HTERT RPE-1 (cell line): Measurements from ENCODE around the gene PRRG4.
"Not testable (repeated sequence)": the region's sequence is repeated elsewhere in the genome, so short reads cannot be mapped to it uniquely, and the experiment has no call there.

ENCODE experiments used
- in situ Hi-C: fragments of 300-500 bp; cut with MboI; formaldehyde crosslinking; loops from 4 replicates; pipeline ENCODE4 v1.14.3; 2020; ENCODE audit warnings: low sequenced_read_pairs

Gene PRRG4

DNA sequence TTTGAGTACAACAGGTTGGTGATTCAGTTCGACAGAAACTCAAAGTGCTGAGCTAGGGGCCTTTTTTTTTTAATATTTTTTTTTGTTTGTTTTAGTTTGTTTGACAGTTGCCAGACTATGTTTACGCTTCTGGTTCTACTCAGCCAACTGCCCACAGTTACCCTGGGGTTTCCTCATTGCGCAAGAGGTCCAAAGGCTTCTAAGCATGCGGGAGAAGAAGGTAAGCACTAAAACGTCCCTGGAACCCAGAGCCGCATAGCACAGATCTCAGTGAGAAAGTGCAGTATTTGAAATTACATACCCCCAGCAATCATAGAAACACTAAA, 649 bp downstream of the PRRG4 start:
- in situ Hi-C loops: no loop called here

DNA sequence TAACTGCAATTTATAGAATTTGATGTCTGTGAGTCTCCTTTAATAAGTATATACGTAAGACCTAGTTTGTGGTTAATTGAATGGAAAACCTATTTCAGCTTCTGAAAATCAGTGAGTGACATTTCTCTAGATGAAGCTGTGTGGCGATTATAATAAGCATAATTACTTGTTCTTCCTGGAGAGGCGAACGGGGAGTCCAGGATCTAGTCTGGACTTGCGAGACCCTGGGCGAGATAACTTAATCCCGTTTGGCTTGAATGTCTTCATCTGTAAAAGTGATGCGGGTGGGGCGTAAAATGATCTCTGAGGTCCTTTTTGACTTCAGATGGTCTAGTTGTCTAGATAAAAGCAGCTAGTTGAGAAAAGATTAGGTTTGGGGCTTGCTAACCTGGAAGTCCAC, 1.1 kb downstream of the PRRG4 start:
- in situ Hi-C loops: no loop called here

DNA sequence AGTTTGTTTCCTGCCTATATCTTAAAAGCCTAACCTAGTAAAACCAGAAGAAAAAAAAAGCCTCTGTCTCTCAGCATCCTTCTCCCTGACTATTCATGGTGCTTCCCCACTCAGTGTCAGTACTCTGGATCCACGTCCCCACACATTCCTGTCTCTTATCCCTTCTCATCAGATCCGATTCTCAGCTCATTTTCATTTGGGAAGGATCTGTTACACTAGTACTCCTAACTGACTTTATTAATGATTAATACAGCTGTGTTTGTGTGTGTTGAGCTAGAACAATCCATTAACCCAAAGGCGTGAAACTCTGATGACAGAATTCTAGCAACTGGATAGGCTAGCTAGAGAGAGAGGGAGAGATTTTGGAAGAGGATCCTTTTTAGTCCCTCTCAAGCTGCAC, 1.5 kb downstream of the PRRG4 start:
- in situ Hi-C loops: no loop called here

DNA sequence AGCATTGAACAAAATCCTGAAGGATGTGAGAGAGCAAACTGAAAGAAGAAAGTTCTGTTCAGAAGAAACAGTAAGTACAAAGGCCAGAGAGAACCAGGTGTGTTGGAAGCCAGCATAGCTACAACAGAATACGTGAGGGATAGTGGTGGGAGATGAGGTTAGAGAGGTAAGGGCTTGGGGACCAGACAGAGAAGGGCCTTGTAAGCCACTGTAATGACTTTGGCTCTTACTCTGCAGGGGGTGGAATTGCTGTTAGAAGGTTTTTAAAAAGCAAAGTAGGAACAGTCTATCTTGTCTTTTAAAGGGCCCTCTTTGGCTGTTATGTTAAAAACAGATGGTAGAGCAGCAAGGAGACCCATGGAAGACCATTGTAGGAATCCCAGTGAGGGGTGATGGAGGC, 4.2 kb downstream of the PRRG4 start:
- in situ Hi-C loops: no loop called here

DNA sequence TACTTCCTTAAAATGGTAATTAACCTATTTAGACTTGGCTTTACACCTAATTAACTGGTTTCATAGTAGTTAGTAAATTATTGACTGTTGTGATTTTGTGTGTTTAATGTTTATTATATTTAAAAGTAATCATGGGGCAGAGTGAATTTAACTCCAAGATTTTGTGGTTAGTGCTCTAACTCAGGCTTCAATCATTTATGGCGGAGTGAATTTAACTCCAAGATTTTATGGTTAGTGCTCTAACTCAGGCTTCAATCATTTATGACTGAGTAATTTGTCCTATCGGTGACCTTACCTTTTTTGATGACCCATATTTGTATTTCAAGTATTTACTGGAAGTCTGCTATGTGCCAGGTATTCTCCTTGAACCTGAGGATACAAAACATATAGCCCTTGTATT, 7.2 kb downstream of the PRRG4 start:
- in situ Hi-C loops: no loop called here

DNA sequence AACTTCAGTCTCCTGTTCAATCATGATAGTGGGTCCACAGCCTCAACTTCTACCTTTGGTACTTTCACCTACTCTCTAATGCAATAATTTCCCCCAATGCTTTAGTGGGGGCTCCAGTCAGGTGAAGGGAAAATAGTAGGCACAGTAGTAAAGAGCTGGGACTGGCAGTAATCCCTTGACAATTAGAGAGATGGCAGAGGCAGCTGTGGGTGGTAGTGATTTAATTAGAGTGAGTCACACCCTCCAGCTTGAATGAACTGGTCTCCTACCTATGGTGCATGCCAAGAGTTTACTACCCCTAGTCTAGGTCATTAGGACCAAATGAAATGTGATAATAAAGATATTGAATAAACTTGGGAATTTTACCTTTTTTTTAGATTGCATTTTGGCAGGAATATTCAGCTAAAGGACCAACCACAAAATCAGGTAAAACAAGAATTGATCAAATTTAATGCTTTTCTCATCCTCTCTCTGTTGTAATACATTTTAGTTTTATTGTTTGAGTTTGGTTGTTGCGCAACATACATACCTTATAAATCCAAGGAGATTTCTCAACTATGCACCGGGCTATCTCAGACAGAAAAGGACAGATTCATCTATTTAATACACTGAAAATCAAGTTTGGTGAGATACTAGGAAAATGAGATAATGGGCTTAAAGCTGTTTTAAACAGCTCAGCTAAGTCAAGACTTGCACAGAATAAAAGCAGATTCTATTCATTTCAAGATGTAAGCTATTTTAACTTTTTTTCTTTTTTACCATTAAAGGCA, 9.0 kb downstream of the PRRG4 start:
- in situ Hi-C loops: no loop called here

DNA sequence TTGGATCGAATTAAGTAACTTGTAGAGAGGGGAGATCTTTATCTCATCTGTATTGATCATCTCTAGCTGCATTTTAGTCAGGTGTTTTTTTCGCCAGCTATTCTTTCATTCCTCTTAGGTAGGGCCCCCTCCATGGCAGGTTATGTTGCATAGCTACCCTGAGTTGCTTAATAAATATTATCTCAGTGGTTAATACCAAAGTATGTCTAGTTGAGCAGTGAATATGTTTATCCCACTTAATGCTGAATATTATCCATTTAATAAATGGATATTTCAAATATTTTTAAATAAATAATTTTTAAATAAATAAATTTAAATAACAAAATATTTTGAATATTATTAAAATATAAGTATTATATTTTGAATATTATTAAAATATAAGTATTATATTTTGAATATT, 9.6 kb downstream of the PRRG4 start:
- in situ Hi-C loops: no loop called here

DNA sequence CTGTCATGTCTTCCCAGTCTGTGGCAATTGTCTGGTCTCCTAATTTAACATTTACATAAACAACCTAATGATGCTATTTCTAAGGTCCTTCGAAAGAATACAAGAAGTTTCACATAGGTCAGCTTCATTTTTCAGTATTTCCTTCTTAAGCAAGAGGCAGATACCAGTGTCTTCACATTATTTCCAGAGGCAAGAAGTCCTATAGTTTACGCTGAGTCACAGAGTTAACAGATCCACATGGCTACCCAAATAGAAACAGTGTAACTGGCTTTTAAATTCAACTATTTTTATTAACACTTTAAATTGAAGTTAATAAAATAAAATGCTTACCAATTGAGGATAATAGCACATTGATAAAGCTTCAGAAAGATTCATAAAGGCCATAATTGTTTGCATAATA, 10.9 kb downstream of the PRRG4 start:
- in situ Hi-C loops: no loop called here

DNA sequence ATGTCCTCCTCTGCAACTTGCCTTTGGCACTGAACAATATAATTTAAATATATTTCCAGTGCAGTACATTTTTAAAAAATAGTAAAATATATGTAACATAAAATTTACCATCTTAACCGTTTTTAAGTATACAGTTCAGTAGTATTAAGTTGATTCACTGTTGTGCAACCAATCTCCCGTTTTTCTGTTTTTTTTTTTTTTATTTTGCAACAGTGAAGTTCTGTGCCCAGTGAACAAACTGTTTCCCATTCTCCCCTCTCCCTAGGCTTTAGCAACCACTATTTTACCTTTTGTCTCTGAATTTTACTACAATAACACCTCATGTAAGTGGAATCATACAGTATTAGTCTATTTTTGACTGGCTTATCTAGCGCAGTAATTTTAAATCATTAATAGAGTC, 13.8 kb downstream of the PRRG4 start:
- in situ Hi-C loops: no loop called here

DNA sequence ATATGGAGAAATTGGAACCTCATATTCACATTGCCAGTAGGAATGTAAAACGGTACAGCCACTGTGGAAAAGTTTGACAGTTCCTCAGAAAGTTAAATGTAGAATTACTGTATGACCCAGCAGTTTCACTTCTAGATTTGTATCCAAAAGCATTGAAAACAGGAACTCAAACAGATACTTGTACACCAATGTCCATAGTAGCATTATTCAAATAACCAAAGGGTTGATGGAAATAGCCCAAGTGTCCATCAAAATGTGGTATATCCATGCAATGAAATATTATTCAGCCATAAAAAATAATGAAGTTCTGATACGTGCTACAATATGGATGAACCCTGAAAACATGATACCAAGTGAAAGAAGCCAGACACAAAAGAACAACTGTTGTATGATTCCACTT, 17.8 kb downstream of the PRRG4 start:
- in situ Hi-C loops: no loop called here

DNA sequence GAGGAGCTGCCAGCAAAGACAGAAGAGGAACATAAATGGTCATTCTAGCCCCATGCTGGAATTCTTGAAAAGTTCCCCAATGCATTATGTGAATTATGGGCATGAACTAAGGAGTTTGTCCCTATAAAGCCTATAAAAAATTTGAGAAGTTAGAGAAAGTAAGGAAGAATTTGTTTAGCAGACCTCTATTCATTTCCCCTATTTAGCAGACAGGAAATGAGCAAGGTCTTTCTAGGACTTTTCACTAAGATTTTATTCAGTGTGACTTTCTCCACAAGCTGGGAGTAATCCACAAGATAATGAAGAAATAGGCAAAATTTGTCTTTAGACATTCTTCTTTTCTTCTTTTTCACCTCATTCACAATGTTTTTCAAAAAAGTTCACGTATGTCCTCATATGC, 20.0 kb downstream of the PRRG4 start:
- in situ Hi-C loops: no loop called here

DNA sequence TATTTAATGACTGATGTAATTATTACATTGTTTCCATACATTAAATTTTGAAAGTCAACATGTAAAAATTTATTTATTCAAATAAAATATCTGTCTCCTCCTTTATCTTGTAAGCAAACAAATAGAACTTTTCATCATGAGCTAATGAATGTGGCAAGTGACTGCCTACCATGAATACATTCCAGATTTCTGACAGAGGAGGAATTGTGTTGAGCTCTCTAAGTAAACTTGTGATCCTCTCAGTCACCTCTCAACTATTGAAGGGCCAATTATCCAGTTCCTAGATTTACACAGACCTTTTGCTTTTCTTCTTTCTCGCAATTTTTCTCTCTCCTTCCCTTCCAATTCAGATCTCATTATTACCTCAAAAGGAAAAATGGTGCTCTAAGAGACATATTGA, 21.5 kb downstream of the PRRG4 start:
- in situ Hi-C loops: no loop called here

DNA sequence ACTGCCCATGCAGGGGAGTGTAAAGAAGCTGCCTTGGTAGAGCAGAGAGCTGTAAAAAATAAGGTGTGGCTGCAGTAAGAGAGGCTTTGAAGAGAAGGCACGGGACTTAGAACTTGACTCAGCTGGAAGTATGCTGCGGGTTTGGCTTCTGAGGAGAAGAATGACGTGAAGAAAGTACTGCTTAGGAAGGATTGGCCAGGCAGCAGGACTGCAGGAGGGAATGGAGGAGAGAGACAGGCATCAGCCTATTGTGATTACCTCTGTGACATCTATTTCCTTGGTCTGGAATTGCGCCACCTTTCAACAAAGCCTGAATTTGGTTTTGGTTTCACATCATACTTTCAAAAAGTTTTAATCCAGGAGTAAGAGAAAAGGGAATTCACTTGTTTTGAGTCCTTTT, 22.5 kb downstream of the PRRG4 start:
- in situ Hi-C loops: no loop called here

DNA sequence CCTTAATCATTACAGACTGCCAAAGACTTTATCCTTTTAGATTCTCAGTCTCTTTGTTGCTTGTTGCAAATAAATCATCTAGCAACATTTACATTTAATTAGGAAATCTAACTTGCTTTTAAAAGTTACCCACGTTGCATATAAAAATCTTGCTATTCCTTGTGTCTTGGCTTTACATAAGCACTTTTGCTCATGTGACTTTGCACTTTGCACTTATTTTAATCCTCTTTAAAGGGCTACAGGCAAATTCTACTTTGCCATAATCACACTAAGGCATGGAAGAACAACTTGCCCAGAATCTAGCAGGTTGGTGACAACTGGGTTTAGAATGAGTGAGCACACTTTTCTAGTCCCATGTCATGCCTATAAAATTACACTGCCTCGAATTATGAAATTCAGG, 25.9 kb downstream of the PRRG4 start:
- in situ Hi-C loops: no loop called here

DNA sequence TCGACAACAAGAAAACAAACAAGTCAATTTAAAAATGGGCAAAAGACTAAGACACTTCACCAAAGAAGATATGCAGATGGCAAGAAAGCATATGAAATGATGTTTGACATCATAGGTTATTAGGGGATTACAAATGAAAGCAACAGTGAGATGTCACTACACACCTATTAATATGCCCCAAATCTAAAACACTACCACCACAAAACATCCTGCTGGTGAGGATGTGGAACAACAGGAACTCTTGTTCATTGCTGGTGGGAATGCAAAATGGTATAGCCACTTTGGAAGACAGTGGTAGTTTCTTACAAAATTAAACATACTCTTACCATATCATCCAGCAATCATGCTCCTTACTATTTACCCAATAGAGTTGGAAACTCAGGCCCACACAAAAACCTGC, 29.0 kb downstream of the PRRG4 start:
- in situ Hi-C loops: no loop called here

DNA sequence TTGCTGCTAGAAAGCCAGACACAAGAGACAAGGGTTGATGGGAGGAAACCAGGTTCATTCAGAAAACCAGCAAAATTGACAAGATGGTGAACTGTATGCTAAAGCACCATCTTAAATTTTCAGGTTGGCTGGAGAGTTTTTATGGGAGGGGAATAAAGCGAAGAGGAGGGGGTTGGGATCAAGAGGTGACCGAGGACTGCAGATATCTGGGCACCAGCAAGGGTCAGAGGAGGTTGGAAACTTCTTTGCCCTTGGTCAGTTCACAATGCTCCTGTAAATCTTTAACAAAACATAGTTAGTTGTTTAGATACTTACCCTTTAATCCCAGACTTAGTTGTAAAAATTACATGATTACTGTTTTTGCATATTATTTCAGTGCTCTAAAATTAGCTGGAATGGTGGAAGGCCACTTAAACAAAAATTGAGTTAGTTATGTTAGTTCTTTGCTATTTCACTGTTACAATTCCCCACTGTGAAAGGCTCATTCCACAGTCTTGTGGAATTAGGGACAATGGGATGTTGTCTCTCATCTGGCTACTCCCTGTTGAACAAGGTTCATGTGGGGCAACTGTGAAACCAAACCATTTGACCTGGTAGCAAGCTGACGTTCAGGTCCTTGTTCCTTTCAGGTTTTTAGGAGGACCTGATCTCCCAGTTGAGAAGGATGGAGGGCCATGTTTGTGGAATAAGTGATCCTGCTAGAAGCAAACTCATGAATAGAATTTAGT, 32.3 kb downstream of the PRRG4 start:
- in situ Hi-C loops: no loop called here

DNA sequence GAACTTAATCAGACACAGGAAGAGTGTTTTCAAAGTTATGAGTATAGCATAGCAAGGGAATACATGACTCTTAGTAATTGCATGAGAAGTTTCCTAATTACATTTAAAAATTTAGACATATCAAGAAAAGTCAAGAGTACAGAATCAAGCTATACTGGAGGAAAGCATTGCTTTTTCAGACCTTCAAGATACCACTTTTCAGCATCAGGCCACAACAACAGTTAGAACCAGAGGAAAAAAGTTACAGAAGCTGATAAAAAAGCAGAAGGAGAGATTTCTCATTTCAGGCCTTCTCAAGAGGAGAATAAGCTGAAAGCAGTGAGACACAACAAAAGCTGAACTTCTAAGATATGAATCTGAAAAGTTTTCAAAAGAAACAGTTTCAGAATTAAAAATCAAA, 34.8 kb downstream of the PRRG4 start:
- in situ Hi-C loops: no loop called here

DNA sequence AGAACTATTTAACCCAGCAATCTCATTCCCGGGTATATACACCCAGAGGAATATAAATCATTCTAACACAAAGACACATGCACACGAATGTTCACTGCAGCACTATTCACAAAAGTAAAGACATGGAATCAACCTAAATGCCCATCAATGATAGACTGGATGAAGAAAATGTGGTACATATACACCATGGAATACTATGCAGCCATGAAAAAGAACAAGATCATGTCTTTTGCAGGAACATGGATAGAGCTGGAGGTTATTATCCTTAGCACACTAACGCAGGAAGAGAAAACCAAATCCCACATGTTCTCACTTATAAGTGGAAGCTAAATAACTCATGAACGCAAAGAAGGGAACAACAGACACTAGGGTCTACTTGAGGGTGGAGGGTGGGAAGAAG, 39.0 kb downstream of the PRRG4 start:
- in situ Hi-C loops: not testable (repeated sequence)

DNA sequence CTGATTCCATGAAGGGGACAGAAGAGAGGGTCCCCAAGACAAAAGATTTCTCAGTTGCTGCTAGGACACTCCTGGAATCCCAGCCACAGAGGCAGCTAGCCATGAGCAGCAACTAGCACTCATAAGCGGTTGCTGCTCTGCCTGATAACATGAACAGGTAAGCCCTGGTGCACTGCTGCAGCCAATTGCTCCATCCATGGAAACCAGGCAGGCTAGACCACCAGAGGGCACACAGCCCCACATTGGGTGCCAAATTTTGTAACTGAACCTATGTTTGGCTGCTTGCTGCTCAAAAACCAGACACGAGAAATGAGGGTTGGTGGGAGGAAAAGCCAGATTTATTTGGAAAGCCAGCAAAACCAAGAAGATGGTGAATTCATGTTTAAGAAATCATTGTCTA, 40.9 kb downstream of the PRRG4 start:
- in situ Hi-C loops: no loop called here

DNA sequence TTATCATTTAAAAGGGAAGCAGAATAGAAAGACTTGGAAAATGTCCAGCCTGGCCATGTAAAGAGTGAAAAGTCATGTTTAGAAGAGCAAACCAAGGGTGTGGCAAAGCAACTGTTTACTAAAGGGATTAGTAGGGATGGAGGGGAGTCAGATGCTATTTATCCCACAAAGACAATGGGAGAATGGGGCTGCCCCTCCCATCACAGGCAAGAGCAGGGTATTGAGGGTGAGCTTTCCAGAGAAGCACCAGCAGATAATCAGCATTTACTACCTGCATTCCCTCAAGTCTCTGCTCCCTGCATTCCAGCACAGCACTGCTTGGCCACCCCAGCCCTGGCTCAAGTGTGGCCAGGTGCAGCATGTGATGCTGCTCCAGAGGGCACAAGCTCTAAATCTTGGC, 44.4 kb downstream of the PRRG4 start:
- in situ Hi-C loops: no loop called here

DNA sequence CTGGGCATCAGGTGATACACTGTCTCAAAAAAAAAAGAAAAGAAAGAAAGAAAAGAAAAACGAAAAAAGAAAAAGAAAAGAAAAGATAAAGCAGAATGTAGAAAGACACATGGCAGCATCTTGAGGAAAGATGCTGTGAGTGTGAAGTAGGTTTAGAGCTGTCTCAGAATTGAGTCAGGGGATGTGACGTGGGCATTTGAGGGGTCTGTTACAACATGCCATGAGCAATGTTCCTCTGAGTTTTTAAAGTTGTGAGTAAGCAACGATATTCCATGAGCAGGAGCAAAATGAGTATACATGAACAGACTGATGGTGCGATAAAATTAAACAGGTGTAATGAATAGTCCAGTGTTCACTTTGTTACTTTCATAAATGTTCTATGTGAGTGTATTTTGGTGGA, 51.6 kb downstream of the PRRG4 start:
- in situ Hi-C loops: no loop called here

DNA sequence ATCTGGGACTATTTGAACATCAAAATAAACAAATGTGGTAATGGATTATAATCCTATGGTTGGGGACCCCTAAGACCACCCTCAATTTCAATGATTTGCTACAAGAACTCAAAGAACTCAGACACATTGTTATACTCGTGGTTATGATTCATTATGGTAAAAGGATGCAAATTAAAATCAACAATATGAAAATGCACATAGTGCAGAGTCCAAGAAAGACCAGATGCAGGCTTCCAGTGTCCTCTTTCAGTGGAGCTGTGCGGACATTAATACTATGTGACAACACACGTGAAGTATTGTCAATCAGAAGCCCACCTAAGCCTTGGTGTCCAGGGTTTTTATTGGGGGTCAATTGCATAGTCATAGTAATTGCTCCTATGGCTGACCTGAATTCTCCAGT, 53.7 kb downstream of the PRRG4 start:
- in situ Hi-C loops: no loop called here

DNA sequence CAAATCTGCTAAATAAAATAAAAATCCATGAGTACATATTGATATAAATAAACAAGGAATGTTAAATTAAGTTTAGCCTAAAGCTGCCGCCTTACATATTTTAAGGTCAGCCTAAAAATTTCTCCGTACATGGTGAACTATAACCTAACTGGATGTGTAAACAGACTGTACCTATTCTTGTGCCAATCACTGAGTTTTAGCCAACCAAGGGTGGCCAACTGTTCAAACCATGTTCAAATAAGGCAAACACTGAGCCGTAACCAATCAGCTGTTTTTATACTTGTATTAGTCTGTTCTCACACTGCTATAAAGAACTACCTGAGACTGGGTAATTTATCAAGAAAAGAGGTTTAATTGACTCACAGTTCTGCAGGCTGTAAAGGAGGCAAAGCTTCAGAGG, 54.3 kb downstream of the PRRG4 start:
- in situ Hi-C loops: no loop called here
